Mesendoderm (in vitro differentiated cells): Measurements from ENCODE around the gene IQSEC1. TPM values are rescaled to one million over a fixed set of nuclear protein-coding genes. Genes with fewer than 3 reads are reported as not detected.

Experiments used
- DNase-seq: peaks from one replicate; pipeline ENCODE4 v3.0.0; 2013
- H2AK5ac ChIP-seq: 2 replicates; pipeline ENCODE4 v1.6.1; 2013; ENCODE audit warnings: low read length, inconsistent platforms
- H2BK120ac ChIP-seq: 2 replicates; pipeline ENCODE4 v1.6.1; 2013; ENCODE audit warnings: low read depth, mild to moderate bottlenecking, low read length, moderate library complexity, mixed read lengths
- H2BK15ac ChIP-seq: replicated peaks from 2 replicates; pipeline ENCODE4 v1.6.1; 2013; ENCODE audit warnings: low read depth, mild to moderate bottlenecking, moderate library complexity
- H2BK5ac ChIP-seq: 2 replicates; pipeline ENCODE4 v1.6.1; 2013; ENCODE audit warnings: low read length, inconsistent platforms
- H3K18ac ChIP-seq: 2 replicates; pipeline ENCODE4 v1.6.1; 2013; ENCODE audit warnings: mild to moderate bottlenecking, low read length, mixed read lengths
- H3K23ac ChIP-seq: one replicate; pipeline ENCODE4 v1.6.1; 2013; ENCODE audit warnings: low read length
- H3K27ac ChIP-seq: 2 replicates; pipeline ENCODE4 v1.5.1; 2013; ENCODE audit warnings: low read depth, mild to moderate bottlenecking, inconsistent platforms, low read length, moderate library complexity
- H3K27me3 ChIP-seq: 2 replicates; pipeline ENCODE4 v1.6.1; 2013; ENCODE audit warnings: low read length, control low read depth, mild to moderate bottlenecking, inconsistent platforms; ENCODE audit not compliant: insufficient read depth, poor library complexity
- H3K36me3 ChIP-seq: 2 replicates; pipeline ENCODE4 v1.6.1; 2013; ENCODE audit warnings: low read length, inconsistent platforms; ENCODE audit not compliant: control insufficient read depth, insufficient read depth
- H3K4ac ChIP-seq: one replicate; pipeline ENCODE4 v1.6.1; 2013; ENCODE audit warnings: low read depth, mild to moderate bottlenecking, low read length, moderate library complexity
- H3K4me1 ChIP-seq: 2 replicates; pipeline ENCODE4 v1.6.1; 2013; ENCODE audit warnings: low read depth, low read length, inconsistent platforms; ENCODE audit not compliant: control insufficient read depth
- H3K4me2 ChIP-seq: 2 replicates; pipeline ENCODE4 v1.6.1; 2013; ENCODE audit warnings: low read length
- H3K4me3 ChIP-seq: 2 replicates; pipeline ENCODE4 v1.5.1; 2013; ENCODE audit warnings: mild to moderate bottlenecking, low read length
- H3K56ac ChIP-seq: one replicate; pipeline ENCODE4 v1.6.1; 2013; ENCODE audit warnings: low read length
- H3K79me1 ChIP-seq: 2 replicates; pipeline ENCODE4 v1.6.1; 2013; ENCODE audit warnings: low read length, inconsistent platforms
- H3K79me2 ChIP-seq: 2 replicates; pipeline ENCODE4 v1.6.1; 2013; ENCODE audit warnings: mild to moderate bottlenecking, low read length; ENCODE audit not compliant: control insufficient read depth, insufficient read depth
- H3K9ac ChIP-seq: 2 replicates; pipeline ENCODE4 v1.6.1; 2013; ENCODE audit warnings: low read length, inconsistent platforms
- H4K5ac ChIP-seq: one replicate; pipeline ENCODE4 v1.6.1; 2013; ENCODE audit warnings: low read length
- H4K8ac ChIP-seq: one replicate; pipeline ENCODE4 v1.6.1; 2013; ENCODE audit warnings: low read depth, mild to moderate bottlenecking, control low read depth, low read length, moderate library complexity
- WGBS: extraction: QIAGEN DNeasy Blood & Tissue Kit; methylation state at CpG from one replicate; pipeline ENCODE4 v1.1.7; 2013; ENCODE audit warnings: low lambda C conversion rate, missing lambda C conversion rate; ENCODE audit not compliant: insufficient coverage; ENCODE audit errors: extremely low coverage; 5-methylcytosine and 5-hydroxymethylcytosine counted together
- polyA plus RNA-seq, 2 experiments: library from polyadenylated mRNA; stranded (reverse); fragments of 200-250 nt; gene quantifications; one replicate each; pipeline ENCODE4 v1.2.3, GENCODE V29; 2013

The IQSEC1 gene
- polyA plus RNA-seq (2013, experiment 1 of 2): 17.2 TPM
- polyA plus RNA-seq (2013, experiment 2 of 2): 17.2 TPM

DNA sequence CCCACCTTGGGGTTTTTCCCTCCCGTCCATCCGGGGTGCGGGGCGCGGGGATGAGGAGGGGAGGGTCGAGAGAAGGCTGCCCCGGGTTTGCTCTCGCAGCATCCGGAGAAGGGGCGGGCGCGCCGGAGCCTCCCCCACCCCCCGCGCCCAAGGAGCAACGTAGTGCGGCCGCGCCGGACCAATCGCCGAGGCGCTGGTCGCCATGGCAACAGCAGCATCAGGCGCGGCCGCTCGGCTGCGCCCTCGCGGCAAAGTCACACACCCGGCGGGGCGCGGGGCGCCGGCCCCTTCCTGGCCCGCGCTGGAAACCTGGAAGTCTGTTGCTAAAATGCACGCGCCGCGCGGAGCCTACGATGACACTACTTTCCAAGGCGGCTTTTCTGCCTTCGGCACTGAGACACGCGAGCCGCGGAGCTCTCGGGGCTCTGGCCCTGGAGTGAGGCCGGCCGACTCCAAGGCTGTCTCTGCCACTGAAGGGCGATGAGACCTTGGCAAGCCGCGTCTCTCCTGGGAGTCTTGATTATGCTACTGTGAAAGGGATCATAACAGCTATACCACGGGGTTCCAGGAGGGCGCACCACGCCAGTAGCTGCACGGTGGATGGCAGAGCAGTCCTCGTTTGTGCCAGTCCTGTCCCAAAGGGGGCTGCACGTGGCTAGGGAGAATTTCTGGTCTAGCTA is at the start of gene IQSEC1:
IQSEC1 (minus strand) TSS at position 104 of the 680 bp plus-strand sequence. CDS start 415 bp downstream, outside the sequence.
- no CpG with 5 or more reads among the region's 63 CpGs for WGBS
- Histone ChIP-seq H3K9ac (no peak within 1 kb of the TSS), H3K27me3 (no peaks in the 10 kb centered on the region), H3K4ac (no peak within 1 kb of the TSS), H2BK15ac (no peak within 1 kb of the TSS), H3K4me3 (no peak within 1 kb of the TSS), H3K36me3 (no peaks in the 10 kb centered on the region), H3K79me2 (no peaks in the 10 kb centered on the region), H3K23ac (no peak within 1 kb of the TSS), H2BK120ac (no peak within 1 kb of the TSS), H3K56ac (no peak within 1 kb of the TSS), H3K4me2 (no peak within 1 kb of the TSS), H3K79me1 (no peaks in the 10 kb centered on the region), H4K5ac (no peak within 1 kb of the TSS), H4K8ac (no peak within 1 kb of the TSS), H3K18ac (no peak within 1 kb of the TSS), H3K27ac (no peak within 1 kb of the TSS), H2BK5ac (no peak within 1 kb of the TSS), H3K4me1 (no peaks in the 10 kb centered on the region), H2AK5ac (no peak within 1 kb of the TSS)
- DNase-seq: peak; percentile 78

DNA sequence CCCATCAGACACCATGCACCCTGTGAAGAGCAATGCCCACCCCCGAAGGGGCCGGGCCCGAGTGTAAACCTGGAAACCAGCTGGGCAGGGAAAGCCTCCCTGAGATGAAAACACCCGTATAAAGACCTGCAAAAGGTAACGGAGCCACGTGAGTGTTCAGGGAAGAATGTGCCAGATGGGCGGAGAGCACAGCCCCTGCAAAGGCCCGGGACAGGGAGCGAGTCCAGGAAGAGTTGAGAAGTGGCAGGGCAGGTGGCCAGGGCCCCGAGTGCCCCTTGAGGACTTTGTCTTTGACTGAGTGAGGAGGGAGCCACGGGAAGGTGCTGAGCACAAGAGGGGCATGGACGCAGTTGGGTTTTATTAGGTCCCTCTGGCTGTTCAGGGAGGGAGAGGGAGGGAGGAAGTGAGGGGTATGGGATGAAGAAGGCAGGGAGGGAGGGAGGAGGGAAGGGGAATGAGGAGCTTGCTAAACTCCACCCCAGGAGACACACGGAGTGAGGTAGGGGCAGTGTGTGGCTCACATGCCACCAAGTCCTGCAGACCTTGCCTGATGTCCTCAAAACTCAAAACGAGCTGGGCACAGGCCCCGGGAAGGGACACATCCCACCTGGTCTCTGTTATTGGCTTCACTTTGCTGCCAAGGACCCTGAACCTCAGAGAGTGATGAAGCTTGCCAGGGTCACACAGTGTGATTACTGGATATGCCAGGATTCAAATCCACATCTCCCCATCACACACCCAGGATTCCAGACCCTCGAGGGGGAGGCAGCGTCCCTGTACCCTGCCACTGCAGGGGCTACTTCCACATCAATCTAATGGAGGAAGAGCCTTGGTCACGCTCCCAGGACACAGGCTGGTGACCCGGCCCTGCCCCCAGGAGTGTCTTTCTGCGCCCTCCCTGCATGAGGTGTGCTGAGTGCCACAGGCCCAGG is 49.1 kb upstream of the IQSEC1 start:
- no peak overlapping the region for H2BK120ac ChIP-seq
- H3K27me3 ChIP-seq: no peaks in the 10 kb centered on the region
- no peak overlapping the region for H3K9ac ChIP-seq
- no peaks in the 10 kb centered on the region for H3K36me3 ChIP-seq
- H2AK5ac ChIP-seq: no peak overlapping the region
- no peak overlapping the region for H3K4ac ChIP-seq
- H3K56ac ChIP-seq: no peak overlapping the region
- H3K23ac ChIP-seq: no peak overlapping the region
- no CpG with 5 or more reads among the region's 20 CpGs for WGBS
- H3K18ac ChIP-seq: no peak overlapping the region
- no peak overlapping the region for H4K8ac ChIP-seq
- no peak overlapping the region for H3K4me3 ChIP-seq
- no peaks in the 10 kb centered on the region for H3K79me1 ChIP-seq
- H3K79me2 ChIP-seq: no peaks in the 10 kb centered on the region
- no peak overlapping the region for H3K27ac ChIP-seq
- peaks cover 2% of the 10 kb centered on the region for H3K4me1 ChIP-seq
- DNase-seq: no peak
- no peak overlapping the region for H4K5ac ChIP-seq
- H2BK5ac ChIP-seq: no peak overlapping the region
- H3K4me2 ChIP-seq: no peak overlapping the region
- no peak overlapping the region for H2BK15ac ChIP-seq

DNA sequence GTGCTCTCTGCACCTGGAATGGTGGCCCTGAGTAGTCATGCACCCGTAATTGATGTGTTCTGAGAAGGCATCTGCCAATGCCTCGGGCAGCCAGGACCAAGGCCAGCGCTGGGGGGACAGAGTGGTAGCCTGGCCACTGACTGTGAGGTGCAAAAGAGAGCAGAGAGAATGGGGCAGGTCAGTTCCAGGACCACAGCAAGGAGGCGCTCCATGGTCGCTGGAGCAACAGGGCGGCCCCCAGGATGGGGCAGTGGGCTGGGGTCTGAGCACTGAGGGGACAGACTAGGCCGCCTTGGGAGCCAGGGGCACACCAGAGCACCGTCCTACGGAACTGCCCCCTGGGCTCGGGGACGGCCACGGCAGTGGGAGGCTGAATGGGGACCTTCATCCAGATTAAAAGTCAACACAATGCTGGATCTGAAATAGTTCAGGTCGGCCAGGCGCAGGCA is 48.3 kb upstream of the IQSEC1 start:
- Histone ChIP-seq H3K56ac (no peak overlapping the region), H4K5ac (no peak overlapping the region), H3K79me2 (no peaks in the 10 kb centered on the region), H3K23ac (no peak overlapping the region), H2BK120ac (no peak overlapping the region), H3K4me1 (peaks cover 2% of the 10 kb centered on the region), H3K36me3 (no peaks in the 10 kb centered on the region), H3K4me2 (no peak overlapping the region), H4K8ac (no peak overlapping the region), H3K18ac (no peak overlapping the region), H3K27me3 (no peaks in the 10 kb centered on the region), H3K9ac (no peak overlapping the region), H3K4me3 (no peak overlapping the region), H2BK15ac (no peak overlapping the region), H3K27ac (no peak overlapping the region), H2AK5ac (no peak overlapping the region), H3K79me1 (no peaks in the 10 kb centered on the region), H2BK5ac (no peak overlapping the region), H3K4ac (no peak overlapping the region)
- WGBS: no CpG with 5 or more reads among the region's 14 CpGs
- no peak for DNase-seq

DNA sequence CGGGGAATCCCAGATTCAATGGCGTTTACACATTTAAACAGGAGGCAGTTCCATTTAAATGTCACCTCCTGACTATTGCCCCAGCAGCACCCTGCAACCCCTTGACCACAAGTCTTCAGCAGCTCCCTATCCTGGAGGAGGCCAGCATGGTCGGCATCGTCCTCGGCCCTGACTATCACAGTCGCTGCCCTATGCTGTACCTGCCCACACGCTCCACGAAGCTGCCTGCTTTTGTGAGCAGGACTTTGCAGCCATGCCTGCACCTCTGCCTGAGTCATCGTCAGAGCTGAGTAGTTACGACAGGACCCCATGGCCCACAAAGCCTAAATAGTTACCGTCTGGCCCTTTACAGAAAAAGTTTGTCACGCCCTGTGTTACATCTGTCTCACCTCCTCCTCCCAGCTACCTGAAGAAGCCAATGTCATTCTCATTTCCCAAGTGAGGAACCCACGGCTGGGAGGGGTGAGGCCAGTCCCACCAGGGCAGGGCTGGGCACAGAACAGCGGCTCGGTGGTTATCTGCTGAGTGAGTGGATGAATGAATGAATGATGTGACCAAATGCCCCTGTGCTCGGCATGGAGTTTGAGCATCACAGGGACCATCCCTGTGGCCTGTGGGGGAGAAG is 47.8 kb upstream of the IQSEC1 start:
- no peak for DNase-seq
- Histone ChIP-seq H2BK5ac (no peak overlapping the region), H2BK120ac (no peak overlapping the region), H4K8ac (no peak overlapping the region), H3K4me3 (no peak overlapping the region), H3K79me2 (no peaks in the 10 kb centered on the region), H2AK5ac (no peak overlapping the region), H3K4ac (no peak overlapping the region), H3K56ac (no peak overlapping the region), H3K79me1 (no peaks in the 10 kb centered on the region), H3K36me3 (no peaks in the 10 kb centered on the region), H3K18ac (no peak overlapping the region), H3K23ac (no peak overlapping the region), H3K27me3 (no peaks in the 10 kb centered on the region), H3K27ac (no peak overlapping the region), H4K5ac (no peak overlapping the region), H3K9ac (no peak overlapping the region), H3K4me1 (peaks cover 2% of the 10 kb centered on the region), H3K4me2 (no peak overlapping the region), H2BK15ac (no peak overlapping the region)
- no CpG with 5 or more reads among the region's 16 CpGs for WGBS

DNA sequence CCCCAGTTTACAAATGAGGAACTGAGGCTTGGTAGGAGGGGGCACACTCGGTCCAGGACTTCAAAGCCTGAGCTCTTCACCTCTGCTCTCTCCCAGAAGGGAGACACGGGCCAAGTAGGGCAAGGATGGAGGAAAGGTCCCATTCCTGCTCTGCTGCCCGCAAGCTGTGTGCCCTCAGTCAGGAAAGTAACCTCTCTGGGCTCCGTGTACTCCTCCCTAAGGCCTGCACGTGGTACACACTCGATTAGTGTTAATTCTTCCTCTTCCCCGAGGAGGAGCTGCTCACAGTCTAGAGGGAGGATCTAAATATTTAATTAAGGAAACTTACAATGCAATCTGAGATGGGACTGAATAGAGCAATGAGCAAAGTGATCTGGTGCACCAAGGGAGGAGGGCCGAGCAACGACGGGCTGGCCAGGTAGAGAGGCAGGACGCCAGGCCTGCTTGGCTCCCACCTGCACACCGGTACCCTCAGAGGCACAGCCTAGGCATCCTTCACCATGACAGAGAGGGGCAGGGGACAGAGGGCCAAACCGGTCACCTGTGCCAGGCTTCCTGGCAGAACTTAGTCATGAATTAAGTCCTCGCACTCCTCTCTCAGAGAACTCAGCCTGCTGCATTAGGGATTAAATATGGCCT is 47.2 kb upstream of the IQSEC1 start:
- no peak overlapping the region for H2AK5ac ChIP-seq
- no peak overlapping the region for H3K27ac ChIP-seq
- no peak overlapping the region for H4K5ac ChIP-seq
- no peak overlapping the region for H3K18ac ChIP-seq
- H2BK5ac ChIP-seq: no peak overlapping the region
- H3K4me1 ChIP-seq: peaks cover 2% of the 10 kb centered on the region
- H3K4me2 ChIP-seq: no peak overlapping the region
- H2BK120ac ChIP-seq: no peak overlapping the region
- H3K23ac ChIP-seq: no peak overlapping the region
- H3K27me3 ChIP-seq: no peaks in the 10 kb centered on the region
- H3K79me2 ChIP-seq: no peaks in the 10 kb centered on the region
- no peak overlapping the region for H4K8ac ChIP-seq
- no CpG with 5 or more reads among the region's 14 CpGs for WGBS
- no peak overlapping the region for H3K4ac ChIP-seq
- no peak overlapping the region for H3K9ac ChIP-seq
- no peak overlapping the region for H2BK15ac ChIP-seq
- H3K4me3 ChIP-seq: no peak overlapping the region
- H3K56ac ChIP-seq: no peak overlapping the region
- no peaks in the 10 kb centered on the region for H3K36me3 ChIP-seq
- DNase-seq: no peak
- no peaks in the 10 kb centered on the region for H3K79me1 ChIP-seq
